GM12801 (cell line): ENCODE results near the gene PSENEN.

ENCODE experiments used
- CTCF ChIP-seq: IDR thresholded peaks from one replicate; pipeline ENCODE4 v1.5.1; 2011; ENCODE audit warnings: control low read depth; ENCODE audit not compliant: insufficient read length; ENCODE audit errors: extremely low read depth

The PSENEN gene

GRCh38 chr19:35738887-35739229 is 6.6 kb upstream of the PSENEN start:
- TF ChIP-seq CTCF = no peak

GRCh38 chr19:35739275-35740107 is 6.0 kb upstream of the PSENEN start:
- no peak for TF ChIP-seq CTCF

GRCh38 chr19:35740108-35740422 is 5.4 kb upstream of the PSENEN start:
- no peak for TF ChIP-seq CTCF

- TF ChIP-seq CTCF = no peak
These were observed 4.8 kb upstream of the PSENEN start for GRCh38 chr19:35740423-35741202.

- TF ChIP-seq CTCF = no peak
These were observed 4.3 kb upstream of the PSENEN start for GRCh38 chr19:35741203-35741515.

- no peak for TF ChIP-seq CTCF
These were observed 3.2 kb upstream of the PSENEN start, which contains the start of gene IGFLR1 for GRCh38 chr19:35742121-35742724. Gene IGFLR1, minus strand, starts transcription at chr19:35742452. Its CDS starts 1,272 bp downstream, at chr19:35741180.

- TF ChIP-seq CTCF = no peak
These were observed 1.6 kb upstream of the PSENEN start for GRCh38 chr19:35743640-35744429.
